Suppressor macrophage treated with lipopolysaccharide for 1 hour (primary cell): ENCODE data around the gene FOLR3.
"Not testable (repeated sequence)": the region's sequence is repeated elsewhere in the genome, so short reads cannot be mapped to it uniquely, and the experiment has no call there.

Experiments
- DNase-seq, 3 donors: peaks; one replicate each; pipeline ENCODE4 v3.0.0-alpha.2; 2020 to 2022

The FOLR3 gene

DNA sequence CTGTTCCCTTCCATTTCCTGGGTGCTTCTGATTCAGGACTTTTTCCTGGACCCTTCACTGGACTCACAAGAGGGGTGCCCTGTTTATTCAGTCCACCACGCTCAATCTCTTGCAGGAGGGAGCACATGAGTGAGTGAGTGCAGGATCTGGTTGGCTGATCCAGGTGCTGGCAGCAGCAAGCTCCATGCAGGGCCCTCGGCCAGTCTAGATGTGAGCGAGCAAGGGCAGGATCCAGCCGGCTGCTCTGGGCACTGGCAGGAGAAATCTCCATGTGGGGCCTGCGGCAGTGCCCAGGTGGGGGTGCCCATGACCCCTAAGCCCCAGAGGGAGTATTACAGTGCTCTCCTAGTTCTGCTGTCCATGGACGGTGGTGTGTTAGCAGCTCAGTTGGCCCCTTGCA lies 11.5 kb upstream of the FOLR3 start:
- no peak for DNase-seq

GRCh38 chr11:72125956-72126355 lies 9.6 kb upstream of the FOLR3 start:
- no peak for DNase-seq

- no peak for DNase-seq
Observed at GRCh38 chr11:72127923-72128322, 7.6 kb upstream of the FOLR3 start.

GRCh38 chr11:72129381-72129780 lies 6.1 kb upstream of the FOLR3 start:
- DNase-seq, result no peak

DNA sequence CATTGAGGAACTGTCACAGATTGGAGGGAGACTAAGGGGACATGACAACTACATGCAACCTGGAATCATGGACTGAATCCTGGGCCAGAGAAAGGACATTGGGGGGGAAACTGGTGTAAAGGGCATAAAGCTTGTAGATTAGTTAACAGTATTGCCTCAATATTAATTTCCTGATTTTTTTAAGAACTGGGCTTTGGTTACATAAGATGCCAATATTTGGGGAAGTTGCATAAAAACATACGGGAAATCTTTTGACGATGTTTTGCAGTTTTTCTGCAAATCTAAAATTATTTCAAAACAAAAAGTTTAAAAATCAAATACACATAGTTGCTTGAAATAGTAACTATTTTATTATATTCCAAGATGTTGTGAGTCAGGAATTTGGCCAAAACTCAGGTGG lies 2.9 kb upstream of the FOLR3 start:
- DNase-seq, result peak; percentile 25 to 73 (median 70)

DNA sequence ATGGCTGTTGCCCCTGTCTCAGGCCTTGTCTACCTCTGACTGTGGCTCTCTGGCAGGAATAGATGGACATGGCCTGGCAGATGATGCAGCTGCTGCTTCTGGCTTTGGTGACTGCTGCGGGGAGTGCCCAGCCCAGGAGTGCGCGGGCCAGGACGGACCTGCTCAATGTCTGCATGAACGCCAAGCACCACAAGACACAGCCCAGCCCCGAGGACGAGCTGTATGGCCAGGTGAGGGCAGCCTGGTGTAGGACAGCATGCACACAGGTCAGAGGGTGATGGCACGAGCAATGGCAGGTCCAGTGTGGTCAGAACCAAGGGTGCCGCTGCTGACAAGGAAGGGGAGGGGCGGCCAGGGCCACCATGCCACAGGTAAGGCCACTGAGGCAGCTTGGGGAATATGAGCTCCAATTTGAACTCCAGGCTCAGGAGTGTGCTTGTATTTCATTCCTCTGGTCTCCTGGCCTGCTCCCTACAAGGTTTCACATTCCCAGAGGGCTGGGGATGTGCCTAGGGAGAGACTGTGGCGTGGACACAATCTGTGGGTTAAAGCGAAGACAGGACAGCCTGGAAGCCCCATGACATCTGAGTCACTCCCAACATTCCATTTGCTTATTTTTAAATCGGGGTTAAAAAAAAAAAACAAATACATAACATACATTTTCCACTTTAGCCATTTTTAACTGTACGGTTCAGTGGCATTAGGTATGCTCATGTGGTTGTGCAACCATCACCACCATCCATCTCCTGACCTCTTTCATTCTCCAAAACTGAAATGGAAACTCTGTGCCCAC lies 562 bp downstream of the FOLR3 start:
- DNase-seq, result peak in 1 of 3 donors; percentile 18

DNA sequence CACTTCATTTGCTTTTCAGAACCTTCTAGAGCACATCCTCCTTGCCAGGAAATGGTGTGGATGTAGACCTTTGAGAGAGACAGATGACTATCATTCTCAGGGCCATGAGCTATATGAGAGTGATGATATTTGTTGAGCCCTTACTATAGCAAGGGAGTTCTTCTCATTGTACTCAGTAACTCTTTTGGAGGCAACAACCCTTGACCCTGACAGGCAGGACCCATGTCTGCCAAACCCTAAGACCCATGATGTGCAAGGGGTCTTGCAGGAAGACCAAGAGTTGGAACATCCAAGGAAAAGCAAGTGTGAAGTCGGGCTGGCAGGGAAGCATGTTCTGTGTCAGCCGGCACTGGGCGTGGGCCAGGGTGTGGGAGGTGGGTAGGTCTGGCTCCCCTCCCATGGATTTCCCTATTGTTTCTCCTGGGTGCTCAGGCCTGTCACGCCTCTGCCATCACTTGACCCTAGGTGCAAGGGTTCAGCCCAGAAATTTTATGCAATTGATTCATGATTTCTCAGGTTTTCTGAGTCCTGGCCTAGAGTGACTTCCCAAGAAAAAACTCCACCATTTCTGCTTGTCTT lies 1.2 kb downstream of the FOLR3 start:
- peak in 1 of 3 donors; percentile 24 for DNase-seq

DNA sequence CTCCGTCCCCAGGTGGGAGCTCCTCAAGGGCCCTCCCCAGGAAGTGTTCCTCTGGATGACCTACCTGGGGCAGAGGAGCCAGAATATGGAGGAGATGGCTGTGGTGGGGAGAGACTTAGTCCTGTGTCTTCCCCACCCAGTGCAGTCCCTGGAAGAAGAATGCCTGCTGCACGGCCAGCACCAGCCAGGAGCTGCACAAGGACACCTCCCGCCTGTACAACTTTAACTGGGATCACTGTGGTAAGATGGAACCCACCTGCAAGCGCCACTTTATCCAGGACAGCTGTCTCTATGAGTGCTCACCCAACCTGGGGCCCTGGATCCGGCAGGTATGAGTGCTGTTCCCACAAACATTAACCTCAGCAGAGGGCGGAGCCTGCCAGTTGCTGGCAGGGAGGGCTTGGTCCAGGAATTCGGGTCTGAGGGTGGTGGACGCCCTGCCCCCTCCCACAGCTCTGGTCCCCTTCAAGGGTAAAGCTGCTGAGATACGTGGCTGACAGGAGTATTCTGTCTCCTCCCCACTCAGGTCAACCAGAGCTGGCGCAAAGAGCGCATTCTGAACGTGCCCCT lies 3.4 kb downstream of the FOLR3 start:
- DNase-seq, result no peak

GRCh38 chr11:72139500-72139899 lies 4.0 kb downstream of the FOLR3 start:
- no peak for DNase-seq

- DNase-seq, result no peak
Observed at GRCh38 chr11:72140661-72141060, 5.1 kb downstream of the FOLR3 start.

DNA sequence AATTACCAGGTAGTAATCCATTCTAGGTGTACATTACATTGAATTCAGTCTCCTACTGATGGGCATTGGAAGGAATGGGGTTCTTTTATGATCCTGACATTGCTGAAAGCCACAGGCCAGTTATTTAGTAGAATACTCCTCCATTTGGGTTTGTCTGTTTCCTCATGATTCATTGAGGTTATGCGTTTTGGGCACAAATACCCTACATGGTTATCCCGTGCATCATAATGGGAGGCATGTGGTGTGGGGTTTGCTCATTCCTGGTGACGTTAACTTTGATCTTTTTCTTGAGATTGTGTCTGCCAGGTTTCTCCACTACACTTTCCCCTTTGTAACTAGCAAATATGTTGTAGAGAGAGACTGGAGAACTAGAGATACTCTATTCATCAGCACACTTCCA lies 5.5 kb downstream of the FOLR3 start:
- no peak for DNase-seq

- not testable (repeated sequence) for DNase-seq
Observed at GRCh38 chr11:72142086-72142485, 6.6 kb downstream of the FOLR3 start.

DNA sequence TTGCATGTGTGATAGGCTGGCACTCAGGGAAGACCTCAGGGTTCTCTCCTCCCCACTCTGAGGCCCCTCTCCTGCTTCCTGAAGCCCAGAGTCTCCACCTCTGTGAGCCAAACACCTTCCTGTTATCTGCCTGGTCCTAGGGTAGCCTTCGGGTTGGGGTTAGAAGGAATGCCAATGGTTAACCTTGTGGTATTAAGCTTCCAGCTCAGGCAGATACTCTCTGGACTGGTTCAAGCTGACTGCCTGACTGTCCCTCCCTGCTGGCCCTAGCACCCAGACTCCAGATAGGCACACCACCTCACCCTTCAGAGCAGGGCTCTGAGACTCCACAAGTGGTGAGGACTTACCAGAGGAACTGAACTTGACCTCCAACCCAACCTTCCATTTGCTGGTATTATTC lies 7.0 kb downstream of the FOLR3 start:
- not testable (repeated sequence) for DNase-seq

- DNase-seq, result no peak
Observed at GRCh38 chr11:72144807-72145565, 9.5 kb downstream of the FOLR3 start.

- no peak for DNase-seq
Observed at GRCh38 chr11:72146625-72147024, 11.1 kb downstream of the FOLR3 start.

- no peak for DNase-seq
Observed at GRCh38 chr11:72150882-72151281, 15.4 kb downstream of the FOLR3 start.

DNA sequence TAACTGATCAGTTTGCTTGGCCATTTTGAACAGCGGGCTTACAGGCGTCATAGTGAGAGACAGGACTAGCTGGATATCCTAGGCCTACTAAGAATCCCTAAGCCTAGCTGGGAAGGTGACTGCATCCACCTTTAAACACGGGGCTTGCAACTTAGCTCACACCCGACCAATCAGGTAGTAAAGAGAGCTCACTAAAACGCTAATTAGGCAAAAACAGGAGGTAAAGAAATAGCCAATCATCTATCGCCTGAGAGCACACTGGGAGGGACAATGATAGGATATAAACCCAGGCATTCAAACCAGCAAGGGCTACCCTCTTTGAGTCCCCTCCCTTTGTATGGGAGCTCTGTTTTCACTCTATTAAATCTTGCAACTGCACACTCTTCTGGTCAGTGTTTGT lies 18.3 kb downstream of the FOLR3 start:
- DNase-seq, result not testable (repeated sequence)

DNA sequence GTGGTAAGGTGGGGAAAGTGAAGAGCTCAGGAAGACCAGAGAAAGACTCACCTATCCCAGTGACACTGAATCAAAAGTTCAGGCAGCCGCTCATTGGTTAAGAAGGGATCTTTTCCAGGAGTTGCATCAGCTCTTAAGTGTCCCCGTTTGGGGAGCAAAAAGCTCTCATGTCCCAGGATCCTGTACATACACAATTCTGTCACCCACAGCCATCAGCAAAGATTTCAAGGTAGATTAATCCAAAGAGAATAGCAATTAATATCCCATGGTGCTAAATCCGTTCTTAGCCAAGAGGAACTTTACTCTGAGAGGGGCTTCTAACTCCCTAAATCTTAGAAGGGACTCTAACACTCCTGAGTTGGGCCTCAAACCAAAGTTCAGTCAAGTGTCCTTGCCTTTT lies 19.3 kb downstream of the FOLR3 start:
- no peak for DNase-seq

- no peak for DNase-seq
Observed at GRCh38 chr11:72155751-72156150, 20.2 kb downstream of the FOLR3 start.

DNA sequence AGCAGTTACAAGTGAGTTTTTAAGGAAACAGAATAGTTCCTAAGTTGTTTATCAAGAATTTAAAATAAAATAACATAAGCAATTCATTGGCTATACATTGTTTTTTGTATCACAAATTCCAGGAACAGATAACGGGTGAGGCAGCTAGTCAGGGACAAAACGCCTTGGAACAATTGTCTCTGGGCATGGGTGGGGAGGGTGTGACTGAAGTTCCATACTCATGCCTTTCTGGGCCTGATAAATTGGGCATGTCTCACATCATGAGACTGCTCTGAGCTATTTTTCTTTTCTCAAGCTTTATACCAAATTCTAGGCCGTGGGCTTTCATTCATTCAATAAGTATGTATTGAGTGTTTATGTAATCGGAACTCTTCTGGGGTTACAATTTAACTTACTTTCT lies 21.6 kb downstream of the FOLR3 start:
- DNase-seq, result no peak

GRCh38 chr11:72160319-72160718 lies 24.8 kb downstream of the FOLR3 start:
- DNase-seq, result no peak

DNA sequence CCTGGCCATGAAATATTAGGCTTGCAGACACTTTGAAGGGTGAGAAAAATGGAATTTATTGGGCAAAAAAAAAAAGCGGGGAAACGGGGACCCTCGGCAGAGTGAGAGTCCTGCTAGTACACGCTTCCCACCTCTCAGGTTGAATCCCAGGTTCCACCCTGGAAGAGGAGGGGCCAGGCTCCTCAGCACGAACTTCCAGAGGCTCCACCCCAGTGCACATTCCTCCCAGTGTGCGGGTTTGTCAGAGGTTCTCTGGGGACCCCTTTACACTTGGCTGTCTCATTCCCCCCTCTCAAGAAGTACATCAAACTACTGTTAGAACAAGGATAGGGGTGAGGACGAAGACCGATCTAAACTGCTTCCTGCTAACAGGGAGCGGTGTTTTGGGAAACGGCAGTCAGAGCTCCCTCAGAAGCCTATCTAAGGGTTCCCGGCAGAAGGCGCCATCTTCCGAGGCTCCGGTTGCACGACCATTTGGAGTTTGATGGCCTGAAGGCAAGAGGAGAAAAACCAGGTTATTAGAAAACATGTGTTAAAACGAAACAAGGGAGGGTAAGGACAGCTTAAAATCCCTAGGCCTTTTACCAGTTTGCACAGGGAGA lies 27.5 kb downstream of the FOLR3 start:
- DNase-seq, result no peak

- DNase-seq, result not testable (repeated sequence)
Observed at GRCh38 chr11:72164187-72164586, 28.7 kb downstream of the FOLR3 start.
